Ishikawa (cell line): ENCODE data around the gene IPPK.

Experiments used
- CEBPB ChIP-seq: IDR thresholded peaks from 2 replicates; pipeline ENCODE4 v1.6.1; 2012
- CREB1 ChIP-seq: IDR thresholded peaks from 2 replicates; pipeline ENCODE4 v1.6.1; 2012; ENCODE audit warnings: low read depth
- EGR1 ChIP-seq: IDR thresholded peaks from 2 replicates; pipeline ENCODE4 v1.6.1; 2012
- EP300 ChIP-seq: IDR thresholded peaks from 2 replicates; pipeline ENCODE4 v1.6.1; 2012; ENCODE audit warnings: borderline replicate concordance
- FOXM1 ChIP-seq: IDR thresholded peaks from 2 replicates; pipeline ENCODE4 v1.6.1; 2012; ENCODE audit warnings: low read depth, borderline replicate concordance
- MAX ChIP-seq: IDR thresholded peaks from 2 replicates; pipeline ENCODE4 v1.6.1; 2012
- NFIC ChIP-seq: IDR thresholded peaks from 2 replicates; pipeline ENCODE4 v1.6.1; 2012
- RAD21 ChIP-seq: IDR thresholded peaks from 2 replicates; pipeline ENCODE4 v1.6.1; 2012; ENCODE audit warnings: low read depth
- REST ChIP-seq: IDR thresholded peaks from 2 replicates; pipeline ENCODE4 v1.6.1; 2012; ENCODE audit warnings: low read depth, mild to moderate bottlenecking
- TAF1 ChIP-seq: IDR thresholded peaks from 2 replicates; pipeline ENCODE4 v1.6.1; 2012; ENCODE audit warnings: low read depth, mild to moderate bottlenecking
- TCF12 ChIP-seq: IDR thresholded peaks from 2 replicates; pipeline ENCODE4 v1.6.1; 2012; ENCODE audit warnings: low read depth
- TEAD4 ChIP-seq: IDR thresholded peaks from 2 replicates; pipeline ENCODE4 v1.6.1; 2012
- USF1 ChIP-seq: IDR thresholded peaks from 2 replicates; pipeline ENCODE4 v1.6.1; 2012
- YY1 ChIP-seq: IDR thresholded peaks from 2 replicates; pipeline ENCODE4 v1.6.1; 2012; ENCODE audit warnings: low read depth
- ZBTB7A ChIP-seq: IDR thresholded peaks from 2 replicates; pipeline ENCODE4 v1.6.1; 2012; ENCODE audit warnings: low read depth

Gene IPPK

GRCh38 chr9:92669890-92670708, at the start of gene IPPK:
Gene IPPK, minus strand, starts transcription at chr9:92670131. Its CDS starts 143 bp downstream, at chr9:92669988.
- TF ChIP-seq MAX (no peak; the same call in none of the 2 replicates), ZBTB7A (0 out of 2 replicates have a peak, but pooled peaks have one; percentile 44), RAD21 (no peak), USF1 (peak; percentile 58), TCF12 (peak; percentile 46; the same call in 1 of the 2 replicates), EGR1 (peak; percentile 94), YY1 (peak; percentile 100), CREB1 (peak; percentile 84), REST (no peak), TAF1 (peak; percentile 94), FOXM1 (no peak), EP300 (no peak), TEAD4 (no peak), NFIC (no peak), CEBPB (no peak)

- TF ChIP-seq CEBPB (no peak), TCF12 (no peak), EGR1 (no peak), EP300 (no peak), MAX (no peak), TAF1 (no peak), USF1 (no peak), NFIC (no peak), ZBTB7A (no peak), TEAD4 (no peak), CREB1 (no peak), REST (no peak), YY1 (no peak), FOXM1 (no peak), RAD21 (no peak)
Measured at GRCh38 chr9:92719028-92719647, 49.2 kb upstream of the IPPK start.

- no peak for TF ChIP-seq FOXM1
- TF ChIP-seq REST: no peak
Measured at GRCh38 chr9:92718086-92719001, 48.4 kb upstream of the IPPK start.
